Astrocyte (in vitro differentiated cells and primary cell): ENCODE measurements around the gene MAP7D1. TPM values are rescaled to one million over a fixed set of nuclear protein-coding genes. Genes with fewer than 3 reads are reported as not detected.

Experiments
- DNase-seq: peaks from one replicate; pipeline ENCODE4 v3.0.0-alpha.2; 2010; ENCODE audit warnings: low read depth
- FAIRE-seq: peaks from 2 replicates; lab custom pipeline; 2011; peaks lifted over from hg19 to GRCh38; lab: Jason Lieb, UNC
- H2AFZ ChIP-seq: 2 replicates; pipeline ENCODE4 v1.6.0; 2012; ENCODE audit warnings: low read depth, low read length, inconsistent platforms
- H3K27ac ChIP-seq: 2 replicates; pipeline ENCODE4 v1.5.1; 2011; ENCODE audit warnings: low read depth, low read length, inconsistent platforms
- H3K27me3 ChIP-seq: 2 replicates; pipeline ENCODE4 v1.6.0; 2011; ENCODE audit warnings: low read length, inconsistent platforms; ENCODE audit not compliant: insufficient read depth
- H3K36me3 ChIP-seq: 2 replicates; pipeline ENCODE4 v1.5.1; 2011; ENCODE audit warnings: low read length, inconsistent platforms; ENCODE audit not compliant: insufficient read depth
- H3K4me1 ChIP-seq: 2 replicates; pipeline ENCODE4 v1.5.1; 2011; ENCODE audit warnings: low read length, inconsistent platforms; ENCODE audit not compliant: insufficient read depth
- H3K4me2 ChIP-seq: 2 replicates; pipeline ENCODE4 v1.6.0; 2012; ENCODE audit warnings: low read length, inconsistent platforms
- H3K4me3 ChIP-seq: 2 replicates; pipeline ENCODE4 v1.5.1; 2011; ENCODE audit warnings: low read depth, mild to moderate bottlenecking, low read length, inconsistent platforms; ENCODE audit not compliant: insufficient read depth
- H3K79me2 ChIP-seq: 2 replicates; pipeline ENCODE4 v1.6.0; 2012; ENCODE audit warnings: mild to moderate bottlenecking, low read length, inconsistent platforms; ENCODE audit not compliant: insufficient read depth
- H3K9ac ChIP-seq: 2 replicates; pipeline ENCODE4 v1.6.0; 2012; ENCODE audit warnings: mild to moderate bottlenecking, low read length, inconsistent platforms
- H3K9me3 ChIP-seq: 2 replicates; pipeline ENCODE4 v1.5.1; 2012; ENCODE audit warnings: low read depth, mild to moderate bottlenecking, low read length, inconsistent platforms; ENCODE audit not compliant: insufficient read depth
- H4K20me1 ChIP-seq: 2 replicates; pipeline ENCODE4 v1.6.0; 2012; ENCODE audit warnings: low read length, inconsistent platforms; ENCODE audit not compliant: insufficient read depth
- H3K27ac Mint-ChIP-seq: one replicate; pipeline ENCODE4 v1.8.0; 2021; ENCODE audit warnings: mild to moderate bottlenecking, mixed read lengths; ENCODE audit not compliant: unreplicated experiment
- H3K27me3 Mint-ChIP-seq: one replicate; pipeline ENCODE4 v1.8.0; 2021; ENCODE audit warnings: low read depth, mixed read lengths; ENCODE audit not compliant: unreplicated experiment
- H3K36me3 Mint-ChIP-seq: one replicate; pipeline ENCODE4 v1.8.0; 2021; ENCODE audit warnings: low read depth, mixed read lengths; ENCODE audit not compliant: unreplicated experiment
- H3K4me1 Mint-ChIP-seq: one replicate; pipeline ENCODE4 v1.8.0; 2021; ENCODE audit warnings: low read depth, mixed read lengths; ENCODE audit not compliant: unreplicated experiment
- H3K4me3 Mint-ChIP-seq: one replicate; pipeline ENCODE4 v1.8.0; 2021; ENCODE audit warnings: mild to moderate bottlenecking, moderate library complexity, mixed read lengths; ENCODE audit not compliant: unreplicated experiment
- H3K9me3 Mint-ChIP-seq: one replicate; pipeline ENCODE4 v1.8.0; 2021; ENCODE audit warnings: mild to moderate bottlenecking, mixed read lengths; ENCODE audit not compliant: unreplicated experiment
- CTCF ChIP-seq: IDR thresholded peaks from 2 replicates; pipeline ENCODE4 v1.5.1; 2011; ENCODE audit warnings: low read depth, mild to moderate bottlenecking, inconsistent platforms, low read length, moderate library complexity; ENCODE audit not compliant: insufficient read depth
- EZH2 ChIP-seq: IDR thresholded peaks from 2 replicates; pipeline ENCODE4 v1.6.1; 2012; ENCODE audit warnings: mild to moderate bottlenecking, low read length, inconsistent platforms; ENCODE audit not compliant: insufficient read depth
- total RNA-seq: library from RNA; stranded (reverse); gene quantifications from 2 replicates; pipeline ENCODE4 v1.2.1, GENCODE V29; 2021

Gene MAP7D1
- total RNA-seq, 1 donor from 2014 or later, result 271 TPM

GRCh38 chr1:36153476-36153875 lies 2.5 kb upstream of the MAP7D1 start:
- Histone ChIP-seq H3K36me3 (peaks cover 5% of the 10 kb centered on the region), H3K9me3 (no peaks in the 10 kb centered on the region), H3K4me3 (no peak overlapping the region), H2AFZ (no peak overlapping the region), H3K9ac (no peak overlapping the region), H4K20me1 (peaks cover 25% of the 10 kb centered on the region), H3K27me3 (no peaks in the 10 kb centered on the region), H3K4me1 (peaks cover 42% of the 10 kb centered on the region), H3K79me2 (peaks cover 42% of the 10 kb centered on the region), H3K27ac (no peak overlapping the region), H3K4me2 (no peak overlapping the region)
- TF ChIP-seq CTCF, result no peak
- no peak for TF ChIP-seq EZH2
- H3K4me1 Mint-ChIP-seq, result peaks cover 34% of the 10 kb centered on the region
- H3K36me3 Mint-ChIP-seq, result peaks cover 5% of the 10 kb centered on the region
- no peak overlapping the region for H3K27ac Mint-ChIP-seq
- H3K27me3 Mint-ChIP-seq, result no peaks in the 10 kb centered on the region
- DNase-seq, result no peak
- peaks cover 4% of the 10 kb centered on the region for H3K9me3 Mint-ChIP-seq
- no peak overlapping the region for H3K4me3 Mint-ChIP-seq
- FAIRE-seq, result no peak

- Histone ChIP-seq H4K20me1 (peaks cover 26% of the 10 kb centered on the region), H3K4me1 (peaks cover 44% of the 10 kb centered on the region), H3K27ac (no peak overlapping the region), H3K27me3 (no peaks in the 10 kb centered on the region), H3K4me2 (no peak overlapping the region), H3K9me3 (no peaks in the 10 kb centered on the region), H3K4me3 (no peak overlapping the region), H3K9ac (no peak overlapping the region), H2AFZ (no peak overlapping the region), H3K79me2 (peaks cover 43% of the 10 kb centered on the region), H3K36me3 (peaks cover 6% of the 10 kb centered on the region)
- no peak for TF ChIP-seq EZH2
- FAIRE-seq, result no peak
- peaks cover 5% of the 10 kb centered on the region for H3K36me3 Mint-ChIP-seq
- peak overlapping the region; percentile 80 for H3K4me3 Mint-ChIP-seq
- no peaks in the 10 kb centered on the region for H3K27me3 Mint-ChIP-seq
- peaks cover 40% of the 10 kb centered on the region for H3K4me1 Mint-ChIP-seq
- no peak for DNase-seq
- H3K27ac Mint-ChIP-seq, result peak overlapping the region; percentile 75
- peaks cover 4% of the 10 kb centered on the region for H3K9me3 Mint-ChIP-seq
These were observed 1.6 kb upstream of the MAP7D1 start for GRCh38 chr1:36154335-36154734.

- H3K4me1 ChIP-seq, result peaks cover 47% of the 10 kb centered on the region
- H3K9me3 Mint-ChIP-seq, result peaks cover 4% of the 10 kb centered on the region
- no peak for DNase-seq
- peak overlapping the region; percentile 75 for H3K27ac Mint-ChIP-seq
- FAIRE-seq, result no peak
- H3K27ac ChIP-seq, result peak overlapping the region; percentile 94
- peaks cover 39% of the 10 kb centered on the region for H3K4me1 Mint-ChIP-seq
- H3K4me3 Mint-ChIP-seq, result peak overlapping the region; percentile 80
- peaks cover 10% of the 10 kb centered on the region for H3K36me3 ChIP-seq
- H3K4me3 ChIP-seq, result peak overlapping the region; percentile 71
- H4K20me1 ChIP-seq, result peaks cover 32% of the 10 kb centered on the region
- no peak overlapping the region for H2AFZ ChIP-seq
- no peak for TF ChIP-seq CTCF
- TF ChIP-seq EZH2, result no peak
- H3K4me2 ChIP-seq, result peak overlapping the region; percentile 97
- H3K36me3 Mint-ChIP-seq, result peaks cover 9% of the 10 kb centered on the region
- H3K9me3 ChIP-seq, result no peaks in the 10 kb centered on the region
- H3K9ac ChIP-seq, result peak overlapping the region; percentile 90
- H3K79me2 ChIP-seq, result peaks cover 48% of the 10 kb centered on the region
- H3K27me3 Mint-ChIP-seq, result no peaks in the 10 kb centered on the region
- no peaks in the 10 kb centered on the region for H3K27me3 ChIP-seq
These were observed 1.1 kb upstream of the MAP7D1 start for GRCh38 chr1:36154765-36155407.
